Measurements from ENCODE around the gene HLA-DPA1.

HLA-DPA1 gene

GRCh38 chr6:33075568-33076405 lies 2.3 kb upstream of the HLA-DPA1 start, which contains the start of gene HLA-DPB1:
TSS of gene HLA-DPB1 (plus strand) at chr6:33075990. CDS start at chr6:33076042, 52 bp downstream.
- no peaks in the 10 kb centered on the region for H3K9me3 Mint-ChIP-seq
- peaks cover 57% of the 10 kb centered on the region for H3K27me3 Mint-ChIP-seq (ENCODE audit: low read depth, poor library complexity)
- no peak for TF ChIP-seq CTCF (IDR thresholded peaks at IDR 0.05)
- H3K27ac Mint-ChIP-seq: no peak within 1 kb of the TSS
- DNase-seq: no peak
- no peak within 1 kb of the TSS for H3K4me3 Mint-ChIP-seq
- no peaks in the 10 kb centered on the region for H3K36me3 Mint-ChIP-seq (ENCODE audit: low read depth)
- peaks cover 30% of the 10 kb centered on the region for H3K4me1 Mint-ChIP-seq

- Mint-ChIP-seq H3K9me3 (no peaks in the 10 kb centered on the region), H3K27me3 (ENCODE audit: low read depth, poor library complexity) (peaks cover 51% of the 10 kb centered on the region), H3K36me3 (ENCODE audit: low read depth) (no peaks in the 10 kb centered on the region), H3K27ac (no peak overlapping the region), H3K4me1 (peaks cover 24% of the 10 kb centered on the region), H3K4me3 (no peak overlapping the region)
- no peak for DNase-seq
- no peak for TF ChIP-seq CTCF (IDR thresholded peaks at IDR 0.05)
Observed at GRCh38 chr6:33075208-33075567, 1.7 kb upstream of the HLA-DPA1 start.

- no peak overlapping the region for H3K4me3 Mint-ChIP-seq
- no peak overlapping the region for H3K27ac Mint-ChIP-seq
- no peak for TF ChIP-seq CTCF (IDR thresholded peaks at IDR 0.05)
- no peak for DNase-seq
- H3K36me3 Mint-ChIP-seq (ENCODE audit: low read depth): no peaks in the 10 kb centered on the region
- peaks cover 30% of the 10 kb centered on the region for H3K27me3 Mint-ChIP-seq (ENCODE audit: low read depth, poor library complexity)
- H3K9me3 Mint-ChIP-seq: no peaks in the 10 kb centered on the region
- peaks cover 7% of the 10 kb centered on the region for H3K4me1 Mint-ChIP-seq
Observed at GRCh38 chr6:33072508-33073100, 845 bp downstream of the HLA-DPA1 start.

GRCh38 chr6:33071569-33071968 lies 1.9 kb downstream of the HLA-DPA1 start:
- no peak for TF ChIP-seq CTCF (IDR thresholded peaks at IDR 0.05)
- Mint-ChIP-seq H3K27ac (no peak overlapping the region), H3K4me3 (no peak overlapping the region), H3K36me3 (ENCODE audit: low read depth) (no peaks in the 10 kb centered on the region), H3K4me1 (peaks cover 7% of the 10 kb centered on the region), H3K27me3 (ENCODE audit: low read depth, poor library complexity) (peaks cover 27% of the 10 kb centered on the region), H3K9me3 (peaks cover 3% of the 10 kb centered on the region)
- no peak for DNase-seq

- Mint-ChIP-seq H3K4me1 (peaks cover 7% of the 10 kb centered on the region), H3K27ac (no peak overlapping the region), H3K4me3 (no peak overlapping the region), H3K36me3 (ENCODE audit: low read depth) (no peaks in the 10 kb centered on the region), H3K27me3 (ENCODE audit: low read depth, poor library complexity) (peaks cover 20% of the 10 kb centered on the region), H3K9me3 (peaks cover 9% of the 10 kb centered on the region)
- DNase-seq: no peak
- TF ChIP-seq CTCF (IDR thresholded peaks at IDR 0.05): no peak
Observed at GRCh38 chr6:33070909-33071308, 2.5 kb downstream of the HLA-DPA1 start.

Data from nephron progenitor cell (in vitro differentiated cells).